Activated T-cell treated with anti-CD3 and anti-CD28 coated beads, Interleukin-2, amount 50 U/mL, for 4 hours (primary cell): ENCODE results near the gene WDR1. TPM values are rescaled to one million over a fixed set of nuclear protein-coding genes. Genes with fewer than 3 reads are reported as not detected.

Source experiments
- ATAC-seq, 2 donors: fragments of 200-7000 bp; cut with Tn5 transposase; one replicate each; pipeline ENCODE4 v1.10.0; 2021
- DNase-seq: peaks from one replicate; pipeline ENCODE4 v3.0.0-alpha.2; 2020
- H3K27me3 Mint-ChIP-seq: one replicate; pipeline ENCODE4 v1.8.0; 2021; ENCODE audit warnings: low read depth, mixed read lengths
- H3K36me3 Mint-ChIP-seq: one replicate; pipeline ENCODE4 v1.8.0; 2022; ENCODE audit warnings: mixed read lengths; ENCODE audit not compliant: insufficient read depth
- H3K4me1 Mint-ChIP-seq: one replicate; pipeline ENCODE4 v1.8.0; 2021; ENCODE audit warnings: low read depth, mixed read lengths
- H3K4me3 Mint-ChIP-seq: one replicate; pipeline ENCODE4 v1.8.0; 2021; ENCODE audit warnings: mild to moderate bottlenecking, moderate library complexity, mixed read lengths
- H3K9me3 Mint-ChIP-seq: one replicate; pipeline ENCODE4 v1.8.0; 2021; ENCODE audit warnings: mixed read lengths
- total RNA-seq, 3 donors: library from RNA; stranded (reverse); gene quantifications; one replicate each; pipeline ENCODE4 v1.2.1, GENCODE V29; 2021

The WDR1 gene
- total RNA-seq, 3 donors from 2014 or later = 291 to 356 (median 334) TPM

- Mint-ChIP-seq H3K4me3 (no peak overlapping the region), H3K36me3 (peaks cover 30% of the 10 kb centered on the region), H3K9me3 (no peaks in the 10 kb centered on the region), H3K27me3 (no peaks in the 10 kb centered on the region), H3K4me1 (no peaks in the 10 kb centered on the region)
- no peak for DNase-seq
- no peak for ATAC-seq
Measured at GRCh38 chr4:10082459-10083272, 33.9 kb downstream of the WDR1 start.

GRCh38 chr4:10082047-10082446 lies 34.6 kb downstream of the WDR1 start:
- no peaks in the 10 kb centered on the region for H3K9me3 Mint-ChIP-seq
- no peaks in the 10 kb centered on the region for H3K27me3 Mint-ChIP-seq
- ATAC-seq (no peak), DNase-seq (no peak)
- H3K4me1 Mint-ChIP-seq = no peaks in the 10 kb centered on the region
- no peak overlapping the region for H3K4me3 Mint-ChIP-seq
- H3K36me3 Mint-ChIP-seq = peaks cover 24% of the 10 kb centered on the region

- H3K36me3 Mint-ChIP-seq = peaks cover 25% of the 10 kb centered on the region
- no peaks in the 10 kb centered on the region for H3K9me3 Mint-ChIP-seq
- ATAC-seq (no peak), DNase-seq (no peak)
- H3K4me1 Mint-ChIP-seq = no peaks in the 10 kb centered on the region
- no peaks in the 10 kb centered on the region for H3K27me3 Mint-ChIP-seq
- no peak overlapping the region for H3K4me3 Mint-ChIP-seq
Measured at GRCh38 chr4:10081218-10081606, 35.4 kb downstream of the WDR1 start.

- no peaks in the 10 kb centered on the region for H3K4me1 Mint-ChIP-seq
- DNase-seq (no peak), ATAC-seq (no peak)
- H3K36me3 Mint-ChIP-seq = peaks cover 27% of the 10 kb centered on the region
- H3K4me3 Mint-ChIP-seq = no peak overlapping the region
- H3K9me3 Mint-ChIP-seq = no peaks in the 10 kb centered on the region
- no peaks in the 10 kb centered on the region for H3K27me3 Mint-ChIP-seq
Measured at GRCh38 chr4:10080589-10081217, 35.9 kb downstream of the WDR1 start.

- peaks cover 28% of the 10 kb centered on the region for H3K36me3 Mint-ChIP-seq
- H3K27me3 Mint-ChIP-seq = no peaks in the 10 kb centered on the region
- H3K4me1 Mint-ChIP-seq = no peaks in the 10 kb centered on the region
- H3K4me3 Mint-ChIP-seq = no peak overlapping the region
- no peak for DNase-seq
- no peak for ATAC-seq
- no peaks in the 10 kb centered on the region for H3K9me3 Mint-ChIP-seq
Measured at GRCh38 chr4:10079912-10080588, 36.5 kb downstream of the WDR1 start.

GRCh38 chr4:10079256-10079655 lies 37.3 kb downstream of the WDR1 start:
- Mint-ChIP-seq H3K36me3 (peaks cover 28% of the 10 kb centered on the region), H3K9me3 (no peaks in the 10 kb centered on the region), H3K27me3 (no peaks in the 10 kb centered on the region), H3K4me3 (no peak overlapping the region), H3K4me1 (no peaks in the 10 kb centered on the region)
- ATAC-seq (no peak), DNase-seq (no peak)

- Mint-ChIP-seq H3K36me3 (peaks cover 31% of the 10 kb centered on the region), H3K4me3 (no peak overlapping the region)
- no peak for DNase-seq
Measured at GRCh38 chr4:10078481-10079233, 37.9 kb downstream of the WDR1 start.

GRCh38 chr4:10077483-10078335 lies 38.9 kb downstream of the WDR1 start:
- DNase-seq (no peak), ATAC-seq (no peak)
- Mint-ChIP-seq H3K36me3 (peaks cover 34% of the 10 kb centered on the region), H3K4me1 (no peaks in the 10 kb centered on the region), H3K4me3 (no peak overlapping the region), H3K27me3 (no peaks in the 10 kb centered on the region), H3K9me3 (no peaks in the 10 kb centered on the region)

More at GRCh38 chr4:10078481-10079233, 37.9 kb downstream of the WDR1 start:
- H3K27me3 Mint-ChIP-seq = no peaks in the 10 kb centered on the region
- no peaks in the 10 kb centered on the region for H3K9me3 Mint-ChIP-seq
- no peaks in the 10 kb centered on the region for H3K4me1 Mint-ChIP-seq
- ATAC-seq = no peak

- H3K27me3 Mint-ChIP-seq = no peaks in the 10 kb centered on the region
- peaks cover 31% of the 10 kb centered on the region for H3K36me3 Mint-ChIP-seq
- ATAC-seq = no peak
- no peak overlapping the region for H3K4me3 Mint-ChIP-seq
- H3K9me3 Mint-ChIP-seq = no peaks in the 10 kb centered on the region
- DNase-seq = no peak
- no peaks in the 10 kb centered on the region for H3K4me1 Mint-ChIP-seq
Measured at GRCh38 chr4:10077076-10077475, 39.5 kb downstream of the WDR1 start.

- ATAC-seq (no peak), DNase-seq (no peak)
- Mint-ChIP-seq H3K4me1 (no peaks in the 10 kb centered on the region), H3K4me3 (no peak overlapping the region), H3K27me3 (no peaks in the 10 kb centered on the region), H3K36me3 (peaks cover 32% of the 10 kb centered on the region), H3K9me3 (no peaks in the 10 kb centered on the region)
Measured at GRCh38 chr4:10075953-10076391, 40.6 kb downstream of the WDR1 start.

GRCh38 chr4:10075158-10075863 lies 41.3 kb downstream of the WDR1 start:
- H3K4me1 Mint-ChIP-seq = no peaks in the 10 kb centered on the region
- DNase-seq (no peak), ATAC-seq (no peak)
- no peaks in the 10 kb centered on the region for H3K9me3 Mint-ChIP-seq
- peaks cover 31% of the 10 kb centered on the region for H3K36me3 Mint-ChIP-seq
- no peaks in the 10 kb centered on the region for H3K27me3 Mint-ChIP-seq
- no peak overlapping the region for H3K4me3 Mint-ChIP-seq

GRCh38 chr4:10074767-10075105 lies 41.9 kb downstream of the WDR1 start:
- peaks cover 32% of the 10 kb centered on the region for H3K36me3 Mint-ChIP-seq
- DNase-seq (no peak), ATAC-seq (no peak)
- H3K27me3 Mint-ChIP-seq = no peaks in the 10 kb centered on the region
- H3K4me3 Mint-ChIP-seq = no peak overlapping the region
- H3K9me3 Mint-ChIP-seq = no peaks in the 10 kb centered on the region
- H3K4me1 Mint-ChIP-seq = no peaks in the 10 kb centered on the region

- H3K9me3 Mint-ChIP-seq = no peaks in the 10 kb centered on the region
- peaks cover 32% of the 10 kb centered on the region for H3K36me3 Mint-ChIP-seq
- no peak overlapping the region for H3K4me3 Mint-ChIP-seq
- no peak for DNase-seq
- H3K4me1 Mint-ChIP-seq = no peaks in the 10 kb centered on the region
- ATAC-seq = no peak
- H3K27me3 Mint-ChIP-seq = no peaks in the 10 kb centered on the region
Measured at GRCh38 chr4:10074076-10074766, 42.4 kb downstream of the WDR1 start.
